Lung (tissue), 12 donors: ENCODE measurements around the gene MYOG. TPM values are rescaled to one million over a fixed set of nuclear protein-coding genes. Genes with fewer than 3 reads are reported as not detected.

Experiments used
- ATAC-seq: fragments of 200-7000 bp; cut with Tn5 transposase; one replicate; pipeline ENCODE4 v1.9.1; 2020; ENCODE audit warnings: moderate number of reproducible peaks; ENCODE audit not compliant: insufficient read depth, low FRiP score
- DNase-seq, 3 donors: peaks; one replicate each; pipeline ENCODE4 v3.0.0-alpha.2; 2013 to 2017
- H3K27ac ChIP-seq, 2 donors: one replicate each; pipeline ENCODE4 v1.5.1; 2013; ENCODE audit warnings: mild to moderate bottlenecking in 2 of 2, moderate library complexity in 2 of 2, control low read depth in 1 of 2, inconsistent platforms in 1 of 2, low read depth in 1 of 2, low read length in 1 of 2
- H3K27me3 ChIP-seq, 3 donors: one replicate each; pipeline ENCODE4 v1.5.1; 2013; ENCODE audit warnings: low read length in 2 of 3; ENCODE audit not compliant: control insufficient read depth in 3 of 3, insufficient read depth in 3 of 3
- H3K36me3 ChIP-seq, 4 donors: one replicate each; pipeline ENCODE4 v1.5.1; 2013; ENCODE audit warnings: low read length in 4 of 4, mild to moderate bottlenecking in 1 of 4, moderate library complexity in 1 of 4; ENCODE audit not compliant: control insufficient read depth in 4 of 4, insufficient read depth in 4 of 4
- H3K4me1 ChIP-seq, 5 donors: one replicate each; pipeline ENCODE4 v1.5.1; 2013; ENCODE audit warnings: low read length in 5 of 5, mild to moderate bottlenecking in 2 of 5, moderate library complexity in 1 of 5; ENCODE audit not compliant: control insufficient read depth in 5 of 5, insufficient read depth in 5 of 5
- H3K4me3 ChIP-seq: one replicate; pipeline ENCODE4 v1.5.1; 2013; ENCODE audit warnings: mild to moderate bottlenecking, control low read depth, moderate library complexity
- H3K9ac ChIP-seq, 2 donors: one replicate each; pipeline ENCODE4 v1.5.1; 2013; ENCODE audit warnings: low read length in 2 of 2, control low read depth in 1 of 2; ENCODE audit not compliant: insufficient read depth in 1 of 2
- H3K9me3 ChIP-seq, 4 donors: one replicate each; pipeline ENCODE4 v1.5.1; 2013; ENCODE audit warnings: low read length in 3 of 4, mild to moderate bottlenecking in 1 of 4, moderate library complexity in 1 of 4; ENCODE audit not compliant: control insufficient read depth in 4 of 4, insufficient read depth in 3 of 4
- WGBS, 2 donors: extraction: QIAGEN DNeasy Blood & Tissue Kit; methylation state at CpG; one replicate each; pipeline ENCODE4 v1.1.7; 2013; 5-methylcytosine and 5-hydroxymethylcytosine counted together
- polyA plus RNA-seq, 2 donors: library from polyadenylated mRNA; stranded (reverse); fragments of 200-250 nt; gene quantifications; one replicate each; pipeline ENCODE4 v1.2.1, GENCODE V29; 2013
- total RNA-seq, 2 donors: library from RNA; depleted of rRNA in 1 of 2; stranded (reverse); fragments of >200 nt in 1 of 2; gene quantifications; one replicate each; pipeline ENCODE4 v1.2.1, GENCODE V29; 2014 to 2021
- TF ChIP-seq, protein P1 (sequence below): IDR thresholded peaks from 2 replicates; pipeline ENCODE4 v1.5.1; 2012; ENCODE audit warnings: mild to moderate bottlenecking; ENCODE audit errors: control extremely low read depth, extremely low read depth
- donor health status: control.
- donor health status: control.
- donor health status: Bipolar disorder and iron deficiency.
- donor health status: healthy.
- donor health status: DM: yes; HTN: yes; CAD: no.

MYOG gene
- total and polyA plus RNA-seq, 4 donors: not detected

DNA sequence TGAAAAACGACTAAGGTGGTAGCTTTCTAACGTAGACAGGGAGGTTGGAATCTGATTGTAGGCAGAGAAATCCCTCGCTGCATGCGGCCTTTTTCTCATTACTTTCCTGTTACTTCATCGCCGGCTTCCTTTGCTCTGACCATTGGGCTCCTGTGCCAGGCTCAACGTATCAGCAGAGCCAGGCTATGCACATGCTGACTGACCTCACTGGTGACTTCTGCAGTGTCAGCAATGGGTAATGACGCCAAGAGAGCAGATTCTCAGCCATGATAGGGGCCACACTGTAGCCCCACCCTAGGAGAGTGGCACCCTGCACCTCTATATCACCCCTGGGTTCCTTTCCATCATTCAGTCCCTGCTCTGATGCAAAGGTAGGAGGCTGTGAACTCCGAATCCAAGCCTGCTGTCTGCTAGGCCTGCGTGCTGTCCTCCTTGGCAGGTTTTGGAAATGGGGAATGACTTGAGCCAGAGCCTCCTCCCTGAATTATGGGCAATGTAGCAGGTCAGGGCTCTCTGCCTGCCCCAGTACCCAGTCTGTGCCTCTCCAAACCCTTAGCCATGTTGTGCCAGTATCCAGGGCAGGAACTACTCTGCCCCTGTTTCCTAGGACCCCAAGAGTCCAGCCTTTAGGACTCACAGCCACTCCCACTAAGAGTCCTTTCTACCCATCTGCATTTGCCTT, 48.2 kb downstream of the MYOG start:
- peak overlapping the region in 1 of 2 donors; percentile 86 for H3K27ac ChIP-seq
- no peak for DNase-seq
- H3K4me3 ChIP-seq: no peak overlapping the region
- H3K27me3 ChIP-seq: no peaks in the 10 kb centered on the region
- no peaks in the 10 kb centered on the region for H3K36me3 ChIP-seq
- peaks cover 0 to 3% (median 0%) of the 10 kb centered on the region in 5 donors for H3K4me1 ChIP-seq
- WGBS, 2 donors: 57 to 77% methylated on average over 10 of the region's 10 CpGs
- no peak overlapping the region for H3K9ac ChIP-seq
- peaks cover 0 to 2% (median 0%) of the 10 kb centered on the region in 4 donors for H3K9me3 ChIP-seq
- TF ChIP-seq, protein P1, sequence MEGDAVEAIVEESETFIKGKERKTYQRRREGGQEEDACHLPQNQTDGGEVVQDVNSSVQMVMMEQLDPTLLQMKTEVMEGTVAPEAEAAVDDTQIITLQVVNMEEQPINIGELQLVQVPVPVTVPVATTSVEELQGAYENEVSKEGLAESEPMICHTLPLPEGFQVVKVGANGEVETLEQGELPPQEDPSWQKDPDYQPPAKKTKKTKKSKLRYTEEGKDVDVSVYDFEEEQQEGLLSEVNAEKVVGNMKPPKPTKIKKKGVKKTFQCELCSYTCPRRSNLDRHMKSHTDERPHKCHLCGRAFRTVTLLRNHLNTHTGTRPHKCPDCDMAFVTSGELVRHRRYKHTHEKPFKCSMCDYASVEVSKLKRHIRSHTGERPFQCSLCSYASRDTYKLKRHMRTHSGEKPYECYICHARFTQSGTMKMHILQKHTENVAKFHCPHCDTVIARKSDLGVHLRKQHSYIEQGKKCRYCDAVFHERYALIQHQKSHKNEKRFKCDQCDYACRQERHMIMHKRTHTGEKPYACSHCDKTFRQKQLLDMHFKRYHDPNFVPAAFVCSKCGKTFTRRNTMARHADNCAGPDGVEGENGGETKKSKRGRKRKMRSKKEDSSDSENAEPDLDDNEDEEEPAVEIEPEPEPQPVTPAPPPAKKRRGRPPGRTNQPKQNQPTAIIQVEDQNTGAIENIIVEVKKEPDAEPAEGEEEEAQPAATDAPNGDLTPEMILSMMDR: no peak
- ATAC-seq: no peak

DNA sequence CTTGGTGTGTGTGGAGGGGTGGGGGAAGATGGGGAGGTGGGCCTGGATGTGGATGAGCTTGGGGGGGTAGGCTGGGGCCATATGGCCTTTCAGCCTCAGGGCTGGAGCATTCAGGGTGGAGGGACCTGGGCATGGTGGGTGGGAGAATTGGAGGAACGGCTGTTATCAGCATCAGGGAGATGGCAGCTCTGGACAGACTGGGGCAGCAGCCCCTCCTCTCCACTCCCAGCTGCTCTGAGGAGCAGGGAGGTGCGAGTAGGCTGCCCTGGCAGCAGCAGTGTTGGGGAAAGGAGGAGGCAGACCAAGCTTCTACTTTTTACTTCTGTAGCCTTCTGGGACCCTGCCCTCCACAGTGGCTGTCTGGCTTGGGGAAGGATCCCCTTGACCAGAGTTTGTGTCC, 49.3 kb downstream of the MYOG start:
- peak in 1 of 3 donors; percentile 16 for DNase-seq
- Histone ChIP-seq H3K36me3 (no peaks in the 10 kb centered on the region), H3K27ac (no peak overlapping the region), H3K27me3 (no peaks in the 10 kb centered on the region), H3K9me3 (peaks cover 0 to 2% (median 0%) of the 10 kb centered on the region in 4 donors), H3K4me1 (peaks cover 0 to 3% (median 0%) of the 10 kb centered on the region in 5 donors), H3K9ac (no peak overlapping the region), H3K4me3 (no peak overlapping the region)
- 39 to 58% methylated on average over 2 of the region's 2 CpGs for WGBS, 2 donors
- ATAC-seq: no peak
- TF ChIP-seq, protein P1: no peak

DNA sequence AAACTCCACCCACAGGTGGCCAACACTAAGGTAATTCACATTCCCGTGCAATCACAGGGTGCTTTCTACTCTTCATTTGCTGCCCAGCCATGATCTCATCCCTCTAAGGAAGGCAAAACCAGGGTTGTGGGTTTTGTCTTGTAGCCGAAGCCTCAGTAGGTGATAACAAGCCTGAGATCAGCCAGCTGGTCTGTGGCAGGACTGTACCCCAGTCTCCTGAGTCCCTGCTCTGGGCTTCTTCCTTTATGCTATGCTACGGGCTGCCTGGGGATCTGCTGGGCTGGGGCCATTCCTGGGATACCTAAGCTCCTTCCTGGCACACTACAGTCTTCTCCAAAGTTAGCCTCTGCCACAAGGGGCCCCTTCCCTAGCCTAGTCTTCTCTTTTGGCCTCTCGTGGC, 49.7 kb downstream of the MYOG start:
- H3K9me3 ChIP-seq: peaks cover 0 to 2% (median 0%) of the 10 kb centered on the region in 4 donors
- ATAC-seq (no peak), DNase-seq (peak in 1 of 3 donors; percentile 16)
- H3K27ac ChIP-seq: peak overlapping the region in 1 of 2 donors; percentile 22
- H3K4me3 ChIP-seq: no peak overlapping the region
- no peaks in the 10 kb centered on the region for H3K36me3 ChIP-seq
- TF ChIP-seq, protein P1: no peak
- H3K4me1 ChIP-seq: peaks cover 0 to 3% (median 0%) of the 10 kb centered on the region in 5 donors
- H3K9ac ChIP-seq: no peak overlapping the region
- 68 to 75% methylated on average over 4 of the region's 4 CpGs for WGBS, 2 donors
- no peaks in the 10 kb centered on the region for H3K27me3 ChIP-seq
